Fibroblast of the aortic adventitia (primary cell): ENCODE data around the gene PARVB. TPM values are rescaled to one million over a fixed set of nuclear protein-coding genes. Genes with fewer than 3 reads are reported as not detected.

Source experiments
- DNase-seq: peaks from one replicate; pipeline ENCODE4 v3.0.0-alpha.2; 2010; ENCODE audit warnings: low read depth
- H3K4me3 ChIP-seq: 2 replicates; pipeline ENCODE4 v1.5.1; 2011; ENCODE audit warnings: low read depth, mild to moderate bottlenecking, control low read depth, low read length, moderate library complexity
- CTCF ChIP-seq: IDR thresholded peaks from 2 replicates; pipeline ENCODE4 v1.5.1; 2011; ENCODE audit warnings: mild to moderate bottlenecking, low read length, control low read depth, inconsistent platforms; ENCODE audit not compliant: insufficient read depth
- total RNA-seq: library from RNA; depleted of rRNA; stranded (reverse); fragments of >200 nt; gene quantifications from 2 replicates; pipeline ENCODE4 v1.2.3, GENCODE V29; 2012; ENCODE audit warnings: low replicate concordance

PARVB gene
- total RNA-seq, 1 donor: 30.6 TPM

- no peak for DNase-seq
- TF ChIP-seq CTCF: no peak
- no peak overlapping the region for H3K4me3 ChIP-seq
These were observed 74.1 kb downstream of the PARVB start for GRCh38 chr22:44098021-44098739.

GRCh38 chr22:44098966-44099530 is 74.9 kb downstream of the PARVB start:
- no peak for TF ChIP-seq CTCF
- H3K4me3 ChIP-seq: no peak overlapping the region
- DNase-seq: no peak

GRCh38 chr22:44099696-44100095 is 75.6 kb downstream of the PARVB start:
- TF ChIP-seq CTCF: no peak
- DNase-seq: no peak
- H3K4me3 ChIP-seq: no peak overlapping the region

GRCh38 chr22:44100411-44100810 is 76.3 kb downstream of the PARVB start:
- DNase-seq: no peak
- no peak overlapping the region for H3K4me3 ChIP-seq
- TF ChIP-seq CTCF: no peak

GRCh38 chr22:44102121-44102520 is 78.0 kb downstream of the PARVB start:
- no peak overlapping the region for H3K4me3 ChIP-seq
- no peak for TF ChIP-seq CTCF
- no peak for DNase-seq

- DNase-seq: no peak
- no peak for TF ChIP-seq CTCF
- H3K4me3 ChIP-seq: no peak overlapping the region
These were observed 78.8 kb downstream of the PARVB start for GRCh38 chr22:44102856-44103255.
